ENCODE data around the gene CCDC85C. TPM values are rescaled to one million over a fixed set of nuclear protein-coding genes. Genes with fewer than 3 reads are reported as not detected.

Gene CCDC85C
- total and polyA plus RNA-seq, 2 experiments from 2014 or later: 4.5 to 24.9 TPM

- peaks cover 25% of the 10 kb centered on the region for H3K27me3 Mint-ChIP-seq (ENCODE audit: insufficient read depth, low read depth, poor library complexity)
- no peak overlapping the region for H3K4me3 Mint-ChIP-seq
- H3K79me2 ChIP-seq (replicated peaks; ENCODE audit: insufficient read depth): no peaks in the 10 kb centered on the region
- no peaks in the 10 kb centered on the region; the same call in 2 of the 3 replicates for H3K9me3 Mint-ChIP-seq
- H3K4me1 ChIP-seq (ENCODE audit: insufficient read depth): no peaks in the 10 kb centered on the region; the same call in 1 of the 2 replicates
- no peaks in the 10 kb centered on the region for H3K36me3 Mint-ChIP-seq (ENCODE audit: low read depth)
- H4K20me1 ChIP-seq (replicated peaks; ENCODE audit: insufficient read depth): no peaks in the 10 kb centered on the region
- DNase-seq (ENCODE audit: low spot score): no peak
- TF ChIP-seq ZNF331 (CRISPR knock-in tag; IDR thresholded peaks at IDR 0.05; ENCODE audit: low read depth) (no peak), JUNB (IDR thresholded peaks at IDR 0.05; ENCODE audit: unreplicated experiment) (no peak), EZH2 (IDR thresholded peaks at IDR 0.05; ENCODE audit: low read depth, unreplicated experiment) (no peak), NANOG (IDR thresholded peaks at IDR 0.05; ENCODE audit: borderline replicate concordance) (no peak), POLR2AphosphoS5 (IDR thresholded peaks at IDR 0.05; ENCODE audit: low read depth) (no peak), STAT1 (IDR thresholded peaks at IDR 0.05; ENCODE audit: unreplicated experiment) (no peak), CREB1 (CRISPR knock-in tag; IDR thresholded peaks at IDR 0.05; ENCODE audit: low read depth) (no peak), ZNF114 (CRISPR knock-in tag; IDR thresholded peaks at IDR 0.05) (no peak), EZH2phosphoT487 (IDR thresholded peaks at IDR 0.05; ENCODE audit: unreplicated experiment) (no peak), CTCF (conservative IDR thresholded peaks at IDR 0.05; ENCODE audit: low read depth in 2 of 2) (no peak)
- TF ChIP-seq, protein P1, sequence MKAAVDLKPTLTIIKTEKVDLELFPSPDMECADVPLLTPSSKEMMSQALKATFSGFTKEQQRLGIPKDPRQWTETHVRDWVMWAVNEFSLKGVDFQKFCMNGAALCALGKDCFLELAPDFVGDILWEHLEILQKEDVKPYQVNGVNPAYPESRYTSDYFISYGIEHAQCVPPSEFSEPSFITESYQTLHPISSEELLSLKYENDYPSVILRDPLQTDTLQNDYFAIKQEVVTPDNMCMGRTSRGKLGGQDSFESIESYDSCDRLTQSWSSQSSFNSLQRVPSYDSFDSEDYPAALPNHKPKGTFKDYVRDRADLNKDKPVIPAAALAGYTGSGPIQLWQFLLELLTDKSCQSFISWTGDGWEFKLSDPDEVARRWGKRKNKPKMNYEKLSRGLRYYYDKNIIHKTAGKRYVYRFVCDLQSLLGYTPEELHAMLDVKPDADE (IDR thresholded peaks at IDR 0.05): no peak
- TF ChIP-seq, protein P2, sequence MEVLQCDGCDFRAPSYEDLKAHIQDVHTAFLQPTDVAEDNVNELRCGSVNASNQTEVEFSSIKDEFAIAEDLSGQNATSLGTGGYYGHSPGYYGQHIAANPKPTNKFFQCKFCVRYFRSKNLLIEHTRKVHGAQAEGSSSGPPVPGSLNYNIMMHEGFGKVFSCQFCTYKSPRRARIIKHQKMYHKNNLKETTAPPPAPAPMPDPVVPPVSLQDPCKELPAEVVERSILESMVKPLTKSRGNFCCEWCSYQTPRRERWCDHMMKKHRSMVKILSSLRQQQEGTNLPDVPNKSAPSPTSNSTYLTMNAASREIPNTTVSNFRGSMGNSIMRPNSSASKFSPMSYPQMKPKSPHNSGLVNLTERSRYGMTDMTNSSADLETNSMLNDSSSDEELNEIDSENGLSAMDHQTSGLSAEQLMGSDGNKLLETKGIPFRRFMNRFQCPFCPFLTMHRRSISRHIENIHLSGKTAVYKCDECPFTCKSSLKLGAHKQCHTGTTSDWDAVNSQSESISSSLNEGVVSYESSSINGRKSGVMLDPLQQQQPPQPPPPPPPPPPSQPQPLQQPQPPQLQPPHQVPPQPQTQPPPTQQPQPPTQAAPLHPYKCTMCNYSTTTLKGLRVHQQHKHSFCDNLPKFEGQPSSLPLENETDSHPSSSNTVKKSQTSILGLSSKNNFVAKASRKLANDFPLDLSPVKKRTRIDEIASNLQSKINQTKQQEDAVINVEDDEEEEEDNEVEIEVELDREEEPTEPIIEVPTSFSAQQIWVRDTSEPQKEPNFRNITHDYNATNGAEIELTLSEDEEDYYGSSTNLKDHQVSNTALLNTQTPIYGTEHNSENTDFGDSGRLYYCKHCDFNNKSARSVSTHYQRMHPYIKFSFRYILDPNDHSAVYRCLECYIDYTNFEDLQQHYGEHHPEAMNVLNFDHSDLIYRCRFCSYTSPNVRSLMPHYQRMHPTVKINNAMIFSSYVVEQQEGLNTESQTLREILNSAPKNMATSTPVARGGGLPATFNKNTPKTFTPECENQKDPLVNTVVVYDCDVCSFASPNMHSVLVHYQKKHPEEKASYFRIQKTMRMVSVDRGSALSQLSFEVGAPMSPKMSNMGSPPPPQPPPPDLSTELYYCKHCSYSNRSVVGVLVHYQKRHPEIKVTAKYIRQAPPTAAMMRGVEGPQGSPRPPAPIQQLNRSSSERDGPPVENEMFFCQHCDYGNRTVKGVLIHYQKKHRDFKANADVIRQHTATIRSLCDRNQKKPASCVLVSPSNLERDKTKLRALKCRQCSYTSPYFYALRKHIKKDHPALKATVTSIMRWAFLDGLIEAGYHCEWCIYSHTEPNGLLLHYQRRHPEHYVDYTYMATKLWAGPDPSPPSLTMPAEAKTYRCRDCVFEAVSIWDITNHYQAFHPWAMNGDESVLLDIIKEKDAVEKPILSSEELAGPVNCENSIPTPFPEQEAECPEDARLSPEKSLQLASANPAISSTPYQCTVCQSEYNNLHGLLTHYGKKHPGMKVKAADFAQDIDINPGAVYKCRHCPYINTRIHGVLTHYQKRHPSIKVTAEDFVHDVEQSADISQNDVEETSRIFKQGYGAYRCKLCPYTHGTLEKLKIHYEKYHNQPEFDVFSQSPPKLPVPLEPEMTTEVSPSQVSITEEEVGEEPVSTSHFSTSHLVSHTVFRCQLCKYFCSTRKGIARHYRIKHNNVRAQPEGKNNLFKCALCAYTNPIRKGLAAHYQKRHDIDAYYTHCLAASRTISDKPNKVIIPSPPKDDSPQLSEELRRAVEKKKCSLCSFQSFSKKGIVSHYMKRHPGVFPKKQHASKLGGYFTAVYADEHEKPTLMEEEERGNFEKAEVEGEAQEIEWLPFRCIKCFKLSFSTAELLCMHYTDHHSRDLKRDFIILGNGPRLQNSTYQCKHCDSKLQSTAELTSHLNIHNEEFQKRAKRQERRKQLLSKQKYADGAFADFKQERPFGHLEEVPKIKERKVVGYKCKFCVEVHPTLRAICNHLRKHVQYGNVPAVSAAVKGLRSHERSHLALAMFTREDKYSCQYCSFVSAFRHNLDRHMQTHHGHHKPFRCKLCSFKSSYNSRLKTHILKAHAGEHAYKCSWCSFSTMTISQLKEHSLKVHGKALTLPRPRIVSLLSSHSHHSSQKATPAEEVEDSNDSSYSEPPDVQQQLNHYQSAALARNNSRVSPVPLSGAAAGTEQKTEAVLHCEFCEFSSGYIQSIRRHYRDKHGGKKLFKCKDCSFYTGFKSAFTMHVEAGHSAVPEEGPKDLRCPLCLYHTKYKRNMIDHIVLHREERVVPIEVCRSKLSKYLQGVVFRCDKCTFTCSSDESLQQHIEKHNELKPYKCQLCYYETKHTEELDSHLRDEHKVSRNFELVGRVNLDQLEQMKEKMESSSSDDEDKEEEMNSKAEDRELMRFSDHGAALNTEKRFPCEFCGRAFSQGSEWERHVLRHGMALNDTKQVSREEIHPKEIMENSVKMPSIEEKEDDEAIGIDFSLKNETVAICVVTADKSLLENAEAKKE (CRISPR knock-in tag; IDR thresholded peaks at IDR 0.05): no peak
- TF ChIP-seq, protein P3, sequence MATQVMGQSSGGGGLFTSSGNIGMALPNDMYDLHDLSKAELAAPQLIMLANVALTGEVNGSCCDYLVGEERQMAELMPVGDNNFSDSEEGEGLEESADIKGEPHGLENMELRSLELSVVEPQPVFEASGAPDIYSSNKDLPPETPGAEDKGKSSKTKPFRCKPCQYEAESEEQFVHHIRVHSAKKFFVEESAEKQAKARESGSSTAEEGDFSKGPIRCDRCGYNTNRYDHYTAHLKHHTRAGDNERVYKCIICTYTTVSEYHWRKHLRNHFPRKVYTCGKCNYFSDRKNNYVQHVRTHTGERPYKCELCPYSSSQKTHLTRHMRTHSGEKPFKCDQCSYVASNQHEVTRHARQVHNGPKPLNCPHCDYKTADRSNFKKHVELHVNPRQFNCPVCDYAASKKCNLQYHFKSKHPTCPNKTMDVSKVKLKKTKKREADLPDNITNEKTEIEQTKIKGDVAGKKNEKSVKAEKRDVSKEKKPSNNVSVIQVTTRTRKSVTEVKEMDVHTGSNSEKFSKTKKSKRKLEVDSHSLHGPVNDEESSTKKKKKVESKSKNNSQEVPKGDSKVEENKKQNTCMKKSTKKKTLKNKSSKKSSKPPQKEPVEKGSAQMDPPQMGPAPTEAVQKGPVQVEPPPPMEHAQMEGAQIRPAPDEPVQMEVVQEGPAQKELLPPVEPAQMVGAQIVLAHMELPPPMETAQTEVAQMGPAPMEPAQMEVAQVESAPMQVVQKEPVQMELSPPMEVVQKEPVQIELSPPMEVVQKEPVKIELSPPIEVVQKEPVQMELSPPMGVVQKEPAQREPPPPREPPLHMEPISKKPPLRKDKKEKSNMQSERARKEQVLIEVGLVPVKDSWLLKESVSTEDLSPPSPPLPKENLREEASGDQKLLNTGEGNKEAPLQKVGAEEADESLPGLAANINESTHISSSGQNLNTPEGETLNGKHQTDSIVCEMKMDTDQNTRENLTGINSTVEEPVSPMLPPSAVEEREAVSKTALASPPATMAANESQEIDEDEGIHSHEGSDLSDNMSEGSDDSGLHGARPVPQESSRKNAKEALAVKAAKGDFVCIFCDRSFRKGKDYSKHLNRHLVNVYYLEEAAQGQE (IDR thresholded peaks at IDR 0.05; ENCODE audit: unreplicated experiment): no peak
- no peak overlapping the region for H2AFZ ChIP-seq
- no peaks in the 10 kb centered on the region for H3K27me3 ChIP-seq (ENCODE audit: insufficient read depth)
- ATAC-seq: no peak
- no peak overlapping the region for H3K4me3 ChIP-seq
- H3K4me1 Mint-ChIP-seq: peaks cover 12% of the 10 kb centered on the region
- no peaks in the 10 kb centered on the region for H3F3A ChIP-seq (replicated peaks; ENCODE audit: low read depth)
- H3K27ac ChIP-seq (ENCODE audit: low read depth): no peak overlapping the region
- H3K9me2 ChIP-seq (ENCODE audit: insufficient read depth): no peaks in the 10 kb centered on the region
- no peak overlapping the region for H3K27ac Mint-ChIP-seq
- H3K36me3 ChIP-seq (ENCODE audit: insufficient read depth): no peaks in the 10 kb centered on the region
- no peak overlapping the region for H3K4me2 ChIP-seq
Observed at GRCh38 chr14:99625476-99625875, 21.5 kb upstream of the CCDC85C start.
